ENCODE results near the gene MSTO1.
"Not testable (repeated sequence)": the region's sequence is repeated elsewhere in the genome, so short reads cannot be mapped to it uniquely, and the experiment has no call there.

DNA sequence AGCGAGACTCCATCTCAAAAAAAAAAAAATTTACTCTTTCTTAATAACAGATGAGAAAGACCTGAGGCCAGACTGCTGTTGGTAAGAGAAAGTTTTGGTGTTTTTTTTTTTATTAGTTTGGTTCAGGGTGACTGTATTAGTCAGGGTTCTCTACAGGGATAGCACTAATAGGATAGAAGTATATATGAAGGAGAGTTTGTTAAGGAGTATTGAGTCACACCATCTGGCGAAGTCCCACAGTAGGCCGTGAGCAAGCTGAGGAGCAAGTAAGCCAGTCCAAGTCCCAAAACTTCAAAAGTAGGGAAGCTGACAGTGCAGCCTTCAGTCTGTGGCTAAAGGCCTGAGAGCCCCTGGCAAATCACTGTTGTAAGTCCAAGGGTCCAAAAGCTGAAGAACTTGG lies 20.7 kb upstream of the MSTO1 start:
- TF ChIP-seq, protein P1, sequence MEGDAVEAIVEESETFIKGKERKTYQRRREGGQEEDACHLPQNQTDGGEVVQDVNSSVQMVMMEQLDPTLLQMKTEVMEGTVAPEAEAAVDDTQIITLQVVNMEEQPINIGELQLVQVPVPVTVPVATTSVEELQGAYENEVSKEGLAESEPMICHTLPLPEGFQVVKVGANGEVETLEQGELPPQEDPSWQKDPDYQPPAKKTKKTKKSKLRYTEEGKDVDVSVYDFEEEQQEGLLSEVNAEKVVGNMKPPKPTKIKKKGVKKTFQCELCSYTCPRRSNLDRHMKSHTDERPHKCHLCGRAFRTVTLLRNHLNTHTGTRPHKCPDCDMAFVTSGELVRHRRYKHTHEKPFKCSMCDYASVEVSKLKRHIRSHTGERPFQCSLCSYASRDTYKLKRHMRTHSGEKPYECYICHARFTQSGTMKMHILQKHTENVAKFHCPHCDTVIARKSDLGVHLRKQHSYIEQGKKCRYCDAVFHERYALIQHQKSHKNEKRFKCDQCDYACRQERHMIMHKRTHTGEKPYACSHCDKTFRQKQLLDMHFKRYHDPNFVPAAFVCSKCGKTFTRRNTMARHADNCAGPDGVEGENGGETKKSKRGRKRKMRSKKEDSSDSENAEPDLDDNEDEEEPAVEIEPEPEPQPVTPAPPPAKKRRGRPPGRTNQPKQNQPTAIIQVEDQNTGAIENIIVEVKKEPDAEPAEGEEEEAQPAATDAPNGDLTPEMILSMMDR (IDR thresholded peaks at IDR 0.05; ENCODE audit: insufficient read depth, low read length): not testable (repeated sequence)
- TF ChIP-seq, protein P2, sequence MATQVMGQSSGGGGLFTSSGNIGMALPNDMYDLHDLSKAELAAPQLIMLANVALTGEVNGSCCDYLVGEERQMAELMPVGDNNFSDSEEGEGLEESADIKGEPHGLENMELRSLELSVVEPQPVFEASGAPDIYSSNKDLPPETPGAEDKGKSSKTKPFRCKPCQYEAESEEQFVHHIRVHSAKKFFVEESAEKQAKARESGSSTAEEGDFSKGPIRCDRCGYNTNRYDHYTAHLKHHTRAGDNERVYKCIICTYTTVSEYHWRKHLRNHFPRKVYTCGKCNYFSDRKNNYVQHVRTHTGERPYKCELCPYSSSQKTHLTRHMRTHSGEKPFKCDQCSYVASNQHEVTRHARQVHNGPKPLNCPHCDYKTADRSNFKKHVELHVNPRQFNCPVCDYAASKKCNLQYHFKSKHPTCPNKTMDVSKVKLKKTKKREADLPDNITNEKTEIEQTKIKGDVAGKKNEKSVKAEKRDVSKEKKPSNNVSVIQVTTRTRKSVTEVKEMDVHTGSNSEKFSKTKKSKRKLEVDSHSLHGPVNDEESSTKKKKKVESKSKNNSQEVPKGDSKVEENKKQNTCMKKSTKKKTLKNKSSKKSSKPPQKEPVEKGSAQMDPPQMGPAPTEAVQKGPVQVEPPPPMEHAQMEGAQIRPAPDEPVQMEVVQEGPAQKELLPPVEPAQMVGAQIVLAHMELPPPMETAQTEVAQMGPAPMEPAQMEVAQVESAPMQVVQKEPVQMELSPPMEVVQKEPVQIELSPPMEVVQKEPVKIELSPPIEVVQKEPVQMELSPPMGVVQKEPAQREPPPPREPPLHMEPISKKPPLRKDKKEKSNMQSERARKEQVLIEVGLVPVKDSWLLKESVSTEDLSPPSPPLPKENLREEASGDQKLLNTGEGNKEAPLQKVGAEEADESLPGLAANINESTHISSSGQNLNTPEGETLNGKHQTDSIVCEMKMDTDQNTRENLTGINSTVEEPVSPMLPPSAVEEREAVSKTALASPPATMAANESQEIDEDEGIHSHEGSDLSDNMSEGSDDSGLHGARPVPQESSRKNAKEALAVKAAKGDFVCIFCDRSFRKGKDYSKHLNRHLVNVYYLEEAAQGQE (IDR thresholded peaks at IDR 0.05; ENCODE audit: insufficient replicate concordance, low read depth): not testable (repeated sequence)

Measured in HL-60 (cell line).